SU-DHL-6 (cell line): ENCODE data around the gene TERB2.
"Not testable (repeated sequence)": the region's sequence is repeated elsewhere in the genome, so short reads cannot be mapped to it uniquely, and the experiment has no call there.

ENCODE experiments used
- H2AFZ ChIP-seq: fragments of 200-600 bp; sonication (generic); 2 replicates; pipeline ENCODE4 v1.6.1; 2014; ENCODE audit warnings: low read depth, mild to moderate bottlenecking, moderate library complexity, mixed read lengths, antibody characterized with exemption, low read length; ENCODE audit not compliant: severe bottlenecking
- H3F3A ChIP-seq: fragments of 200-600 bp; shearing (Covaris generic); 2 replicates; pipeline ENCODE4 v1.6.0; 2016; ENCODE audit warnings: antibody characterized with exemption, mild to moderate bottlenecking; ENCODE audit not compliant: insufficient read depth
- H3K27ac ChIP-seq: fragments of 200-600 bp; sonication (generic); 2 replicates; pipeline ENCODE4 v1.5.1; 2016; ENCODE audit warnings: low read depth, mild to moderate bottlenecking, low read length, moderate library complexity, mixed read lengths
- H3K27me3 ChIP-seq: fragments of 200-600 bp; sonication (generic), shearing (Covaris generic); 2 replicates; pipeline ENCODE4 v1.6.0; 2014; ENCODE audit warnings: mild to moderate bottlenecking, low read length
- H3K36me3 ChIP-seq: fragments of 200-600 bp; sonication (generic); 2 replicates; pipeline ENCODE4 v1.6.1; 2014; ENCODE audit warnings: mild to moderate bottlenecking, low read length, mixed read lengths
- H3K4me2 ChIP-seq: fragments of 300-600, 200-600 bp; shearing (Covaris generic), sonication (generic); 2 replicates; pipeline ENCODE4 v1.6.0; 2014; ENCODE audit warnings: low read length, low read depth, mild to moderate bottlenecking; ENCODE audit not compliant: poor library complexity, severe bottlenecking
- H3K4me3 ChIP-seq: fragments of 200-600 bp; sonication (generic); 2 replicates; pipeline ENCODE4 v1.5.1; 2014; ENCODE audit warnings: antibody characterized with exemption, low read length, mild to moderate bottlenecking, mixed read lengths; ENCODE audit not compliant: insufficient read depth, poor library complexity, severe bottlenecking
- H3K79me2 ChIP-seq: fragments of 200-600 bp; sonication (generic); 2 replicates; pipeline ENCODE4 v1.6.1; 2014; ENCODE audit warnings: mild to moderate bottlenecking, low read length, moderate library complexity; ENCODE audit not compliant: insufficient read depth
- H3K9ac ChIP-seq: fragments of 200-600 bp; sonication (generic); 2 replicates; pipeline ENCODE4 v1.7.0; 2014; ENCODE audit warnings: mild to moderate bottlenecking, low read length
- H3K9me2 ChIP-seq: fragments of 200-600 bp; sonication (generic); replicated peaks from 2 replicates; pipeline ENCODE4 v1.6.1; 2014; ENCODE audit warnings: low read length; ENCODE audit not compliant: insufficient read depth
- H3K9me3 ChIP-seq: fragments of 200-600 bp; sonication (generic); 2 replicates; pipeline ENCODE4 v1.6.1; 2014; ENCODE audit warnings: low read length, mixed read lengths; ENCODE audit not compliant: insufficient read depth
- H4K20me1 ChIP-seq: fragments of 200-600 bp; sonication (generic); 2 replicates; pipeline ENCODE4 v1.6.1; 2014; ENCODE audit warnings: low read depth, mild to moderate bottlenecking, antibody characterized with exemption, low read length, moderate library complexity, mixed read lengths
- CTCF ChIP-seq: fragments of 200-600 bp; sonication (generic); IDR thresholded peaks from one replicate; pipeline ENCODE4 v1.5.1; 2017; ENCODE audit warnings: antibody characterized with exemption, mild to moderate bottlenecking, low read length, moderate library complexity; ENCODE audit not compliant: insufficient read depth, poor library complexity, severe bottlenecking
- EZH2phosphoT487 ChIP-seq: fragments of 200-600 bp; sonication (generic), shearing (Covaris generic); conservative IDR thresholded peaks from 2 replicates; pipeline ENCODE4 v1.6.1; 2018; ENCODE audit warnings: mild to moderate bottlenecking, antibody characterized with exemption, low read length, moderate library complexity, mixed read lengths

The TERB2 gene

GRCh38 chr15:45022871-45023658, 66.6 kb downstream of the TERB2 start, which contains the start of gene SORD:
Gene SORD, plus strand, starts transcription at chr15:45023195. Its CDS starts 89 bp downstream, at chr15:45023284.
- no peaks in the 10 kb centered on the region for H3K79me2 ChIP-seq
- H3K27ac ChIP-seq: no peak within 1 kb of the TSS
- H3K27me3 ChIP-seq: no peaks in the 10 kb centered on the region
- peak within 1 kb of the TSS; percentile 51 for H3K4me2 ChIP-seq
- H3K36me3 ChIP-seq: no peaks in the 10 kb centered on the region
- H3K9me2 ChIP-seq: no peaks in the 10 kb centered on the region
- H4K20me1 ChIP-seq: no peaks in the 10 kb centered on the region
- peak within 1 kb of the TSS; percentile 63 for H3K9ac ChIP-seq
- no peaks in the 10 kb centered on the region for H3K9me3 ChIP-seq
- peak within 1 kb of the TSS; percentile 64 for H3K4me3 ChIP-seq
- H2AFZ ChIP-seq: peak within 1 kb of the TSS; percentile 76
- TF ChIP-seq EZH2phosphoT487 (no peak), CTCF (no peak)
- no peaks in the 10 kb centered on the region for H3F3A ChIP-seq

- no peaks in the 10 kb centered on the region for H3K79me2 ChIP-seq
- H3F3A ChIP-seq: no peaks in the 10 kb centered on the region
- H3K9me2 ChIP-seq: no peaks in the 10 kb centered on the region
- H3K9me3 ChIP-seq: no peaks in the 10 kb centered on the region
- peak overlapping the region; percentile 63 for H3K9ac ChIP-seq
- no peaks in the 10 kb centered on the region for H3K36me3 ChIP-seq
- peak overlapping the region; percentile 51 for H3K4me2 ChIP-seq
- no peak for TF ChIP-seq CTCF
- TF ChIP-seq EZH2phosphoT487: no peak
- no peaks in the 10 kb centered on the region for H3K27me3 ChIP-seq
- H3K27ac ChIP-seq: no peak overlapping the region
- H3K4me3 ChIP-seq: peak overlapping the region; percentile 64
- no peak overlapping the region for H2AFZ ChIP-seq
- no peaks in the 10 kb centered on the region for H4K20me1 ChIP-seq
Observed at GRCh38 chr15:45023659-45024225, 67.3 kb downstream of the TERB2 start.

GRCh38 chr15:45024649-45025048, 68.2 kb downstream of the TERB2 start:
- not testable (repeated sequence) for H3K4me3 ChIP-seq, H3K79me2 ChIP-seq, H3F3A ChIP-seq, H3K9ac ChIP-seq, H3K4me2 ChIP-seq, H3K9me2 ChIP-seq, H3K27me3 ChIP-seq, H3K36me3 ChIP-seq, H3K9me3 ChIP-seq, H3K27ac ChIP-seq, H2AFZ ChIP-seq, H4K20me1 ChIP-seq

GRCh38 chr15:45025627-45026026, 69.1 kb downstream of the TERB2 start:
- H3F3A ChIP-seq, H2AFZ ChIP-seq, H3K27ac ChIP-seq, H3K9me2 ChIP-seq, H3K9ac ChIP-seq, H3K79me2 ChIP-seq, H3K4me3 ChIP-seq, H3K9me3 ChIP-seq, H3K36me3 ChIP-seq, H4K20me1 ChIP-seq, H3K27me3 ChIP-seq, H3K4me2 ChIP-seq: not testable (repeated sequence)
